Hematopoietic multipotent progenitor cell treated with erythropoietin and hydrocortisone succinate and interleukin-3 and kit ligand, for 8 days (in vitro differentiated cells): ENCODE measurements around the gene MLEC.

Experiments
- DNase-seq: peaks from one replicate; pipeline ENCODE4 v3.0.0-alpha.2; 2015

Gene MLEC

GRCh38 chr12:120750806-120751205 lies 63.9 kb downstream of the MLEC start:
- no peak for DNase-seq

GRCh38 chr12:120751389-120751788 lies 64.4 kb downstream of the MLEC start:
- no peak for DNase-seq
